GM21423 (cell line): ENCODE measurements around the gene BORA.
"Not testable (repeated sequence)": the region's sequence is repeated elsewhere in the genome, so short reads cannot be mapped to it uniquely, and the experiment has no call there.

Source experiments
- ATAC-seq: cut with Tn5 transposase; IDR thresholded peaks from one replicate; pipeline ENCODE4 v1.9.1; 2021; ENCODE audit warnings: mild to moderate bottlenecking, moderate library complexity; ENCODE audit not compliant: unreplicated experiment

BORA gene

DNA sequence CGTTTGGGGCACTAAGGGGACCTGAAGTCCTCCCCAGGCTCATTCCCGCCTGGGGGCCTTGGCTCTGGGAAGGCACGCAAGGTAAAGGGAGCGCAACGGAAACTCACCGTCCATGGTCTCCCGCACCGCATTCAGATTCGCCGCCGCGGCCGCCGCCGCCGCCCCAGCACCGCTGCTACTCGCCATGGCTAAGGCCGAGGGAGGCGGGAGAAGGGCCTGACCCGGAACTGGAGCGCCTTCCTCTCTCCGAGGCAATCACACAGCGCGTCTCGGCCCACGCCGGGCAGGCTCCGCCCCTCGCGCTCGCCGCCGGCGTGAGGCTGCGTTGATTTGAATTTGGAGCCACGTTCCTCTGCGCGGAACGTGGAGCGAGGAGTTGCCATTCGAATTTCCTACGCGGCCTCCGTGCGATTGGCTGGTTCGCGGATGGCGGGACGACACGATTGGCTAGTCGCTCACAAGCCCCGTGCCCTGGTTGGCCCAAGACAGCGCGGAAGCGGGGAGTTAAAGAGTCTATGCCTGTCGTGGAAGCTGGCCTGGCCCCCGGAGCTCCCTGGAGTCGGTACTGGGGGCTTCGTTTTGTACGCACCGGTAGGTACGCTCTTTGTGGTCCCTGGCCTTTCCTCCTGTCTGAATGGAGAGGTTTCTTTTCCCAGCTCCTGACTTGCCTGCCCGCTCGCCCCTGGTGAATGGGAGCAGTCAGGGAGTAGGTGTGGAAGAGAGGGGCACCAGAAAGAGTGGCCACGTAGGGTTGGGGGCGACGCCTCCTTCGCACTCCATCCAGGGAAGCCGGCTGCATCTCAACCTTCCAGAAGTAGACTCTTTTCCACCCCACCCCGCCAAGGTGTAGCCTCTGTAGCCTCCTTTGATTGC lies at the start of gene BORA, which contains the start of gene MZT1:
BORA (plus strand) TSS at position 507 of the 873 bp plus-strand sequence. CDS start 1,018 bp downstream, outside the sequence.
MZT1 (minus strand) TSS at position 213 of the 873 bp plus-strand sequence; CDS start at position 186, 27 bp downstream.
- ATAC-seq = peak; percentile 96

DNA sequence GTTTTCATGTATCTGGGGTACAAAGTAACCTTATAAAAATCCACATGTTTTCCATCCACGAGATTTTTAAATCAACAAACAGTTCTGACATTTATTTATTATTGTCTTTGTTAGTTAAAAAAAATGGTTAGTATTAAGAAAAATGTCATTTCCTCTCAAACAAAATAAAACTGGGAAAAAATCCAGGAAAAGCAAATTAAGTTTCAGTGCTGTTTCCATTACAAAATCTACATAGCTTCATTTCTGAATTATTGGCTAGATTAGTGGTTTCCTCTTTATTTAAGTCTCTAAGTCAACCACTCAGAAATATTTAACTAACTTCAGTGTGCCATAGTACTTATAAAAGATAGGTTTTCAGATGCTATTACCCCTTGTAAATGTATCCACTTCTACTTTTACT lies 49.4 kb upstream of the BORA start:
- no peak for ATAC-seq

DNA sequence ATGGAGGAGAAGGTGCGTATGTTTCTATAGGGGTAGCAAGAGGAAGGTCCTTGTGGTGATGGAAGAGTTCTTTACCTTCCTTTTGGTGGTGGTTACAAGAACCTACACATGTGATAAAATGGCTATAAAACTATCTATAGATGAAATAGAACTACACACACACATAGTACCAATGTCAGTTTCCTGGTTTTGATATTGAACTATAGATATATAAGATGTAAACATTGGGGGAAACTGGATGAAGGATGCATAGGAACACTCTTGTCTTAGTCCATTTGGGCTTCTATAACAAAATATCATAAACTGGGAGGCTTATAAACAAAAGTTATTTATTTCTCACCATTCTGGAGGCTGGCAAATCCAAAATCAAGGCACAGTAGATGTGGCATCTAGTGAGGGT lies 47.4 kb upstream of the BORA start:
- ATAC-seq = no peak

DNA sequence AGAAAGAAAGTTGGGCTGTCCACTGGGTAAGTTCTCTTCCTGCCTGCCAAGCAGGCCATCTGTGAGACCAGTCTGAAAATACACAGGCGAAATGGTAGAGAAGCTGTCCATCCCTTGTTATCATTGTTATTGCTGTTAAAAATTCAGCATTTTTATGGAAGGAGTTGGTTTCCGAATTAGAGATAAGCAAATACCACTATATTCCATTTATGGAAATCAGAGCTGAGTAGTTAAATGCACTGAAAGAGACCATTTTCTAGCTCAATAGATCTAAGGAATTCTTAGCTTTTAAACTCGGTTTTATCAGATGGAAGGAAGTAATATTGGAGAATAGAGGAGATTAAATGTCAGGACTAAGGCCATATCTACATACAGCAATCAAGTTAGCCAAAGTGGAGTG lies 41.0 kb upstream of the BORA start:
- ATAC-seq = no peak

DNA sequence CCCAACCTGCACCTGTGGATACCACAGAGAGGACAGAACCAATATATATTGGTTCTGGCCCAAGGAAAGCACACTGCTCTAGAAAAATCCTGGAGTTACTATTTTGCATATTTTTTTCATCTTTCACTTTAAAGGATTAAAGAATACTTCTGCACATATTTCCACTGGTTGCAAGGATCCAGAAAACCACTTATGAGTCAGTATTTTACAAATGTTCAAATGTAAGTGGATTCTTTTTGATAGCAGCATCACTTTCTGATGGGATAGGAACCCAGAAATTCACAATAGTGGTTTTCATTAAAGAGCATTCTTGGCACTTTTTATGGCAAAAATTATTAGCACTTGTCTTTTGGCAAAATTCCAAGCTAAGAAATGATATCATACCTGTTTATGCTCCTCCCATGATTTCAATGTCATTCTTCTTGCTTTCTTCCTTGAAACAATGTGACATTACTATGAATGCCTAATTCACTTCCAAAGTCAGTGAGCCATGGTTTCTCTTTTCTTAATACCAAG lies 38.5 kb upstream of the BORA start:
- ATAC-seq = no peak

DNA sequence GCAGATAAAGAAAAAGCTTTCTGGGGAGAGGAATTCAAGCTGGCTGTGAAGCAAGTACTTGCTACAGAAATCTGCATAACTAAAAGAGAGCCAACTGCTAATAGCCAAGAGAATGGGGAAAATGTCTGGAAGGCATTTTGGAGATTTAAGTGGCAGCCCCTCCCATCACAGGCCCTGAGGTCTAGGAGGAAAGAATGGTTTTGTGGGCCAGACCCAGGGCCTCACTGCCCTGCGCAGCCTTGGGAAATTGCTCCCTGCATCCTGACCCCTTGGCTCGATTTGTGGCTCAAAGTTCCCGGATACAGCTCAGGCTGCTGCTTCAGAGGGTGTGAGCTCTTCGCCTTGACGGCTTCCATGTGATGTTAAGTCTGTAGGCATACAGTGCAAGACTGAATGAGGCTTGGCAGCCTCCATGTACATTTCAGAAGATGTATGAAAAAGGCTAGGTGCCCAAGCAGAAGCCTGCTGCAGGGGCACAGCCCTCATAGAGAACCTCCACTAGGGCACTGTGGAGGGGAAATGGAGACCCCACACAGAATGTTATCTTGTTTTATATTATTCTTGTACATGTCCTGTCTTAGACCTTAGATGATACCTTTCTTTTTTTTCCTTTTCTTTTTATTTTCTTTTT lies 34.7 kb upstream of the BORA start:
- ATAC-seq = no peak

DNA sequence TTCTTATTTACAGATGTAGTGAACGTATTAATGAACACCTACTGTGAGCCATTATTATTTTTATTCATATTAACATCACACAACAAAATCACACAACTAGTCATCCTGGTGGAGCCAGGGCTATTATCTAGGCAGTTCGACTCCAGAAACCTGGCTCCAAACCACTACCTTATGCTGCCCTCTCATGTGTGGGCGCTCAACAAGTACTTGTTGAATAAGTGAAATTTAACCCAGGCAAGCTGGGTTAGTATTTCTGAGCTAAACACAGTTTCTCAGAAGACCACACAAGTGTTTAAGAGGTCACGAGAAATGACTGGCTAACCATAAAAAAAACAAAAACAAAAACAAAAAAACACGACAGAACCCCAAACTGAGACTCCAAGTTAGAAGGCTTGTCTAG lies 33.9 kb upstream of the BORA start:
- ATAC-seq = no peak

DNA sequence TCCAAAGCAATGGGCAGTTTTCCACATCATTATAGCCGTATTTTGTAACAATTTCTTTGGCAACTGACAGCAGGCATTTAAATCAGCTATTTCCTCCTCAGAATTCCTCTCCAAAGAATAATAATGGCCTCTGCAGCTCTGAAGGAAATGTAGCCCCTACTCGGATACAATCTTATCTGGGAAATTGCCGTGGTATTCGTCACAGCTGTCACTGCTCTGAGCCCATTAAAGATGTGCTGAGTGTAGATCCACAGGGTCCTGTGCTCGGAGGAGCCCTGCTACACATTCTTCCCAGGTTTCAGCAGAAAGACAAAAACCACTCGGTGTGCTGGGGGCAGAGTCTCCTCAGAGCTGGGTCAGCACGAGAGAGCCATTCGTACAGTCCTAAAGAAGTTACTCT lies 33.4 kb upstream of the BORA start:
- ATAC-seq = no peak

DNA sequence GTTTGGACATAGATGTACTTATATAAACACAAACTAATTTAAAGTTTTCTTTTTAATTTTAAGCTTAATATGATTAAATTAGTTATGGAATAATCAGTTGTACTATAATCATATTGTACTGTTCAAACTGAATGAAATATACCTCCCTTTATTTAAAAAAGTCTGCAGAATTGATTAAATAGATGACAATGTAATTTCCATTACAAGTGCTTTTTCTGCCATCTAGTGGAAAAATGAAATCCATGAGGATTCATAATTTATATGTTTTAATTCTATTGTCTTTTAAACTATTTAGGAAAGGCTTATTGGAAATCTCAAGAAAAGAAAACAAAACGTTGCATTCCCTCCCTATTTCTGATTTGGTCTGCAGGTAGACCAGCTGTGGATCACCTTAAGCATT lies 31.1 kb upstream of the BORA start:
- ATAC-seq = no peak

DNA sequence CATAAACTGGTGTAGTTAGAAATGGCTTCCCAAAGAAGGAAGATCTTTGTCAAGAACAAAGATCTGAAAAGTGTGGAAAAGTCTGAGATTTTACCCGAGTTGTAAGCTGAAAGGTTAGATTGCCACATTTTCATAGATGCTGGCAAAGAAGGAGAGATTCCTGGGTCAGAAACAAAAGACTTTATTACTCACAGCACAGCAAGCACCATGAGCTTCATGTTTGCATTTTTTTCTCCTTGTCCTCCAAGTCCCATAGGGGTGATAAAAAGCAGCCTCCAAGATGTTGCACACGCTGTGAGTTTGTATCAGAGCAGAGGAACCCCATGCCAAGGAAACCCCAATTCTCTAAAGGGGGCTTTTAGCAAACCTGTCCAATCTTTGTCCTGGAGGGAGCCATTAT lies 29.6 kb upstream of the BORA start:
- no peak for ATAC-seq

DNA sequence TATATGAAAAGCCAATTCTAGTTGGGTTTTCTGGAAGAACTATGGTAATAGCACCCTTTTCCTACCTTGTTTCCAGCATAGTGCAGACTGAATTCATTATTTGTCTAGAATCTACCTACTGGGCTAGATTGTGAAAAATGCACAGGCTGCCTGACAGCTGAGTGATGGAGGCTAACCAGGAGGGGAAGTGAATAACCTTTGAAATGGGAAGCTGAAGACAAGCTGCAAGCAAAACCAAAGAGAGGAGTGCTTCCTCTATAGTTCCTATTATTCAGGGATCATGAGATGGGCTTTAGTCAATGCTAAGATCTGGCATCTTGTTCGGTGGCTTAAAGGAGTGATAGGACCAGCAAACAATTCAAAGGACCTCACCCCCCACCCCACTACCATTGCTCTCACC lies 27.2 kb upstream of the BORA start:
- ATAC-seq = no peak

DNA sequence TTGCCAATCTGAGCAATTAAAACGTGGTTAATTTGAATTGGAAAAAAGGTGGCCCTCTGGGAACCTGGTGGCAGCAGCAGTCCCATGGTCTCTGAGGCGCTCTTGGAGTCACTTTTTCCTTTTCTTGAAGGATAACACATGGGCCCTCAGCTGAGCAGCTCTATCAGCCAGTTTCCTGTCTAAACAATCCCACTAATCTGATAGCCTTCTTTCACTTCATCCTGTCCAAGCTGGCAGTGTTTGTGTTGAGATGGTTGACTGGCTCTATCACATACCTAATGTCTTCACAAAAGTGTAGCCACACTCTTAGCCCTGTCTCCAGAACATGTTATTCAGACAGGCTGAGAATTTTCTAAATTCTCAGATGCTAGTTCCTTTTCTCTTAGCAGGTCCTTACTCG lies 10.9 kb upstream of the BORA start:
- ATAC-seq = no peak

DNA sequence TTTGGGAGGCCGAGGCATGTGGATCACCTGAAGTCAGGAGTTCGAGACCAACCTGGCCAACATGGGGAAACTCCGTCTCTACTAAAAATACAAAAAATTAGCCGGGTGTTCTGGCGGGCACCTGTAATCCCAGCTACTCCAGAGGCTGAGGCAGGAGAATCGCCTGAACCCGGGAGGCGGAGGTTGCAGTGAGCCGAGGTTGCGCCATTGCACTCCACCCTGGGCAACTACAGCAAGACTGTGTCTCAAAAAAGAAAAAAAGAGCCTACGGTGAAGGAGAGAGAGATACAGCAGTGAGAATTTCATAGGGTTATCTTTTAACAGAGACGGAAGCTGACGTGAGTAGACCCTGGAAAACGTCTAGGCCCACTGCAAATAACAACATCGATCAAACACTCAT lies 1.5 kb upstream of the BORA start:
- not testable (repeated sequence) for ATAC-seq

DNA sequence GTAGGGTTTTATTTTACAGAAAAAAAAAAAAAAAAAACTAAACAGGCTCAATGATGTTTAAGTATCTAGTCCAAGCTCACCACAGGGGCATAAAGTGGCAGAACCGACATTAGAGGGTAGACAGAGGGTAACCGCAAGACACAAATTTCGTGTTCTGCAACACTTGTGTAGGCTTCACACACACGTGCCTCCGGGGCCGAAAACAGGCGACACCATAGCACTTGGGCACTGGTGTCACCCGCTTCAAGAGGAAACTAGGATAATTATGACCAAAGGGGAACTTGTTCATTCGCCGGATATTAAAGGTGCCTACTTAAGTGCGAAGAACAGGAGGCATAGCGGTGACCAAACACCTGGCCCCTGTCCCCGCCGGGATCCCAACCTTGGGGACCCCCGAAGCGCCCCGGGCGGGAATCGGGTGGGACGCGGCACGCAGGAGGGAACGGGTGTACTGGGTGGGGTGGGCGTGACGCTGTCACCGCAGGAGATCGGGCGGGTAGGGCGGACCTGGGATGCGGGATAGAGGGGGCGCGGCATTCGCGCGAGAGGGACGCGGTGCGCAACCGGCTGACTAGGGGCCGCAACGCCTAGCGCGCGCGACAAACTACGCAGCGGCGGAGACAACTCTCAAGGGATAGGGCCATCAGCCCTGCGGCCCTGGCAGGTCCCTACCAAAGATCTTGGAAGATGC lies 852 bp upstream of the BORA start:
- ATAC-seq = peak; percentile 19

DNA sequence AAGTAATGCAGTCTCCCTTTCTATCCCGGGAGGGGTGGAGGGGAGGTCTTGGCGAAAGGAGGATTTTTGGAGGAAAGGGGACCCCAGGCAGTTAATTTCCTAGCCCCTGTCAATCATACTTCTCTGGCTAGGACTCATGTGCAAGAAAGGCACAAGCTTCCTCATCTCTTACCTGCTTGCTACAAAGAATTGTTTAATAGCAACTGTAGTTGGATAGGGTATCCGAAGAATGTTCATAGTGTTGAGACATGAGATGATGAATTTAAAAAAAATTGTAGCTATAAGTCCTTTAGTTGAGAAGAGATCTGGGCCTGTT lies 525 bp downstream of the BORA start:
- no peak for ATAC-seq

DNA sequence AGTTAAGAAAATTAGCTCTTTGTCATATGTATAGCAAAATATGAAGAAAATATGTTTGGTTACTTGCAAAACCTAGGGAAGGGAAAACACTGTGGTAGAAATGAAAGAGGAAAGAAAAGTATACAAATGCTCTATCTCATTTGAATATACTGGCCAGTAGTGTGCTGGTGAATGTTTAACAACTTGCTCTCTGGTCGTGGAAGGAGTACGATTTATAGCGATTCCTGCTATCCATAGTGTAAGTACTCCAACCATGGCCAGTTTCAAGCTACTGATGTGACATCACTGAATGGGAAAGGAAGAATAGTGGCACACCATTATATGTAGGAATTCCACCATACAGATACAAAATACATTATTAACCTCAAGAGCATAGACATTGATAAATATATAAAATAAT lies 9.3 kb downstream of the BORA start:
- no peak for ATAC-seq

DNA sequence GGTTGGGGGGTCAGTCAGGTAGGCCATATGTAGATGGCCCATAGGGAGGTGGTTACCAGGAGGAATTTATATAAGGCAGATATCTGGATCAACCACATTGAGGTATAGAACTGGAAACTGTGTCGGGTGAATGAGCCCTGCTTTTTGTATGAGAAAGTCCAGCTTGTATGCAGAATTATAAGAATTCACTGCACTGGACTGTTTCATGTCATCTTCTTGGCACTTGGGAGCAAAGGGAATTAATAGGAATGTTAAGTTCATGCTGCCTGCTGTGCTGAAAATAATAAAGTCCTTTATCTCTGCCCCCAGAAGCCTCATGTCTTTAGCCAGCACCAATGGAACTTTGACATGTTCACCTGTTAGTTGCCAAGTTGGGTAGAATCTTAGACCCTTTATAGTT lies 12.3 kb downstream of the BORA start:
- ATAC-seq = no peak

DNA sequence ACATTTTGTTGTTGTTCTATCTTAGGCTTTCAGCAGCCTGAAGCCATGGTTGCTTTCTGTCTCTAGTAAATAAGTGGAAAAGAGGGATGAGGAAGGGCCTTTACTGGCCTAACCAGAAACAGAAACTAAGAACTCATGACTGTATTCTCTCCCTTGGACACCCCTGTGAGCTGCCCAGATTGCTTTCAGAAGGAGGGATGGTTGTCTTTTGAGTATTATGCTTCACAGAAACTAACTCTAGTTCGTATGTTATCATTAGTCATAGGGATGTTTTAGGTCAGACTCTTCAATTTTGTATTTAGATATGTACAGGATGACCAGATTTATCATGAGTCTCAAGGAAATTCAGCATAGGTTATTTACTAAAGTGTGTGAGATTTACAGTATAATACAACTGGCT lies 17.5 kb downstream of the BORA start:
- no peak for ATAC-seq

DNA sequence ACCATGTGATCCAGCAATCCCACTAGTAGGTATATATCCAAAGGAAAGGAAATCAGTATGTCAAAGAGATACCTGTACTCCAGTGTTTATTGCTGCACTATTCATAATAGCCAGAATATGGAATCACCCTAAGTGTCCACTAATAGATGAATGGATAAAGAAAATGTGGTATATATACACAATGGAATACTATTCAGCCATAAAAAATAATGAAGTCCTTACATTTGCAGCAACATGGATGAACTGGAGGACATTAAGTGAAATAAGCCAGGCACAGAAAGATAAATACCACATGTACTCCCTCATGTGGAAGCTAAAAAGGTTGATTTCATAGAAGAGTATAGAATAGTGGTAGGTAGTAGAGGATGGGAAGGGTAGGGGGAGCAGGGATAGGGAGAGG lies 23.5 kb downstream of the BORA start:
- ATAC-seq = no peak

DNA sequence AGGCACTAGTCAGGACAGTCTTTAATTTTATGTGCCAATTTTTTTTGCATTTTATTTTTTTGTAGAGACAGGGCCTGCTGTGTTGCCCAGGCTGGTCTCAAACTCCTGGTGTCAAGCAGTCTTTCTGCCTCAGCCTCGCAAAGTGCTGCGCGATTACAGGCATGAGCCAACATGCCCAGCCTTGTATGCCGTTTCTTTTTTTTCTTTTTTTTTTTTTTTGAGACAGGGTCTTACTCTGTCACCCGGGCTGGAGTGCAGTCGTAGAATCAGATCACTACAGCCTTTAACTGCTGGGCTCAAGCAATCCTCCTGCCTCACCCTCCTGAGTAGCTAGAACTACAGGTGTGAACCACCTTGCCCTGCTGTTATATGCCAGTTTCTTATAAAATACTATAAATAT lies 26.4 kb downstream of the BORA start:
- no peak for ATAC-seq

DNA sequence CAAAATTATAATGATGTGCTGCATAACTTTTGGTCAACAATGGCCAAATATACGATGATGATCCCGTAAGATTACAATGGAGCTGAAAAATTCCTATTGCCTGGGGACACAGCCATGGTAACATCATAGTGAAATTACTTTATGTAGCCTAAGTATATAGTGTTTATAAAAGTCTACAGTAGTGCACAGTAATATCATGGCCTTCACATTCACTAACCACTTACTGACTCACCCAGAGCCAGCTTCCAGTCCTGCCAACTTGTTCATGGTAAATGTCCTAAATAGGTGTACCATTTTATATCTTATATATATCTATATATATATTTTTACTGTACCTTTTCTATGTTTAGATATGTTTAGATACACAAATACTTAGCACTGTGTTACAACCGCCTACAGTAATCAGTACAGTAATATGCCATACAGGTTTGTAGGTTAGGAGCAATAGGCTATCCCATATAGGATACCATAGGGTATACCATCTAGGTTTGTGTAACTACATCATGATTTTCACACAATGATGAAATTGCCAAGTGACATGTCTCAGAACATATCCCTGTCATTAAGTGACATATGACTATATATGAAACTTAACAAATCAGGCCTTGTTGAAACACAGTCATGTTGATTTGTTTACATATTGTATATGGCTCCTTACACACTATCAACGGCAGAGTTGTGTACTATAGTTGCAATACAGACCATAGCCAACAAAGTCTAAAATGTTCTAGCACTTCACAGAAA lies 30.2 kb downstream of the BORA start:
- no peak for ATAC-seq
